OCI-LY1 (cell line): ENCODE data around the gene EEF1A1.
A peak's percentile ranks its signal among the peaks of the same experiment; 100 is the strongest.
"Not testable (repeated sequence)": the region's sequence is repeated elsewhere in the genome, so short reads cannot be mapped to it uniquely, and the experiment has no call there.

ENCODE experiments used
- H2AFZ ChIP-seq: fragments of 200-600 bp; sonication (generic), shearing (Covaris generic); 2 replicates; pipeline ENCODE4 v1.6.0; 2014; ENCODE audit warnings: antibody characterized with exemption, mild to moderate bottlenecking, low read length
- H3F3A ChIP-seq: fragments of 200-600 bp; sonication (generic), shearing (Covaris generic); 2 replicates; pipeline ENCODE4 v1.6.0; 2014; ENCODE audit warnings: mild to moderate bottlenecking, antibody characterized with exemption, low read length, moderate library complexity; ENCODE audit not compliant: insufficient read depth
- H3K27ac ChIP-seq: fragments of 200-600 bp; sonication (generic); 2 replicates; pipeline ENCODE4 v1.5.1; 2014; ENCODE audit warnings: low read length, mixed run types, mild to moderate bottlenecking, low read depth; ENCODE audit not compliant: poor library complexity, severe bottlenecking
- H3K27me3 ChIP-seq: fragments of 200-600 bp; sonication (generic); 2 replicates; pipeline ENCODE4 v1.6.0; 2014; ENCODE audit warnings: antibody characterized with exemption, mild to moderate bottlenecking, low read length, moderate library complexity; ENCODE audit not compliant: insufficient read depth
- H3K36me3 ChIP-seq: fragments of 200-600 bp; sonication (generic); 2 replicates; pipeline ENCODE4 v1.6.1; 2014; ENCODE audit warnings: mild to moderate bottlenecking, antibody characterized with exemption, low read length, moderate library complexity, mixed read lengths; ENCODE audit not compliant: insufficient read depth
- H3K4me1 ChIP-seq: fragments of 200-600 bp; sonication (generic); 2 replicates; pipeline ENCODE4 v1.5.1; 2014; ENCODE audit warnings: mild to moderate bottlenecking, low read length, moderate library complexity; ENCODE audit not compliant: insufficient read depth, severe bottlenecking
- H3K4me2 ChIP-seq: fragments of 200-600 bp; sonication (generic), shearing (Covaris generic); 2 replicates; pipeline ENCODE4 v1.6.1; 2014; ENCODE audit warnings: low read length
- H3K4me3 ChIP-seq: fragments of 200-600 bp; sonication (generic); 2 replicates; pipeline ENCODE4 v1.5.1; 2014; ENCODE audit warnings: low read length, low read depth, mild to moderate bottlenecking, mixed read lengths; ENCODE audit not compliant: poor library complexity, severe bottlenecking
- H3K79me2 ChIP-seq: fragments of 200-600 bp; shearing (Covaris generic); 2 replicates; pipeline ENCODE4 v1.6.1; 2016; ENCODE audit warnings: mixed run types, low read length, mixed read lengths; ENCODE audit not compliant: insufficient read depth
- H3K9ac ChIP-seq: fragments of 200-600 bp; sonication (generic), shearing (Covaris generic); 2 replicates; pipeline ENCODE4 v1.6.1; 2014; ENCODE audit warnings: mild to moderate bottlenecking, low read length, mixed read lengths
- H3K9me2 ChIP-seq: fragments of 200-600 bp; sonication (generic), shearing (Covaris generic); 2 replicates; pipeline ENCODE4 v1.6.1; 2014; ENCODE audit warnings: low read depth, mild to moderate bottlenecking, low read length, mixed read lengths
- H3K9me3 ChIP-seq: fragments of 200-600 bp; shearing (Covaris generic); 2 replicates; pipeline ENCODE4 v1.6.1; 2014; ENCODE audit warnings: low read length, mixed read lengths
- H4K20me1 ChIP-seq: fragments of 200-600 bp; sonication (generic), shearing (Covaris generic); 2 replicates; pipeline ENCODE4 v1.6.0; 2016; ENCODE audit warnings: mild to moderate bottlenecking, low read length; ENCODE audit not compliant: insufficient read depth
- EZH2 ChIP-seq: fragments of 200-600 bp; sonication (generic), shearing (Covaris generic); IDR thresholded peaks from 2 replicates; pipeline ENCODE4 v1.8.0; 2017; ENCODE audit warnings: borderline replicate concordance, mixed run types, mild to moderate bottlenecking, antibody characterized with exemption, low read length, moderate library complexity, mixed read lengths
- TF ChIP-seq, protein P1 (sequence below): fragments of 200-600 bp; sonication (generic), shearing (Covaris generic); IDR thresholded peaks from 2 replicates; pipeline ENCODE4 v1.5.1; 2017; ENCODE audit warnings: mild to moderate bottlenecking, antibody characterized with exemption, low read length, moderate library complexity, mixed read lengths

Gene EEF1A1

DNA sequence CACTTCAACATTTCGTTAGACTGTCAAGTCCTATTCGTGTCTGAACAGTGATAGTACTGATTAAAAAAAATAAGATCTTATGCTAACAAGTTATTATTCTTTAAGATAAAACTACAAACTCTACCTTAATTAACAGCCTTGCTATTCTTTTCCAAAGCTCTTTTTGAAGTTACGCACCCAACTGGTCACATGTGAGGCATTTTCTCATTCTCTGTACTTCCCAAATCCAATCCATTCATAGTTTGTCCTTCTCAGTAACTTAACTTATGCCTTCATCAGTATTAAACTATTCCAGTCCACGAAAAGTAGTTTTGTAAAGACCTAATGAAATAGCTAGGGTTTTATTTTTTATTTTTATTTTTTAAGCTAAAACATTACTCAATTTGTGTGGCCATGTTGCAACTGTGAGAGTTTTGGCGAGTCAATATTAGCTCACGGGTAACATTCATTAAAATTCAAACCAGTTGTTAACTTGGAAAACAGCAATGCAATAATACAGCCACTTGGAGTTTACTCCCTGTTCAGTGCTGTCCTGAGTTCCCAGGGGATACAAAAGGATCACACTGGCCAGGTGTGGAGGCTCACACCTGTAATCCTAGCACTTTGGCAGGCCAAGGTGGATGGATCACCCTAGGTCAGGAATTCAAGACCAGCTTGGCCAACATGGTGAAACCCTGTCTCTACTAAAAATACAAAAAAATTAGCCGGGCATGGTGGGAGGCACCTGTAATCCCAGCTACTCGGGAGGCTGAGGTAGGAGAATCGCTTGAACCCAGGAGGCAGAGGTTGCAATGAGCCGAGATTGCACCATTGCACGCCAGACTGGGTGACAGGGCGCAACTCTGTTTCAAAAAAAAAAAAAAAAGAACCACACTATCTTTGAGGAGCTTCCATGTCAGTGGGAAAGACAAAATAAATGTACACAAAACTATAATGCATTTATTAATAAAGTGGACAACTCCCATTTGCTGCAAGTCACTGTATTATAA, 27.9 kb upstream of the EEF1A1 start:
- Histone ChIP-seq H3K4me2 (no peak overlapping the region), H4K20me1 (no peaks in the 10 kb centered on the region), H3K4me1 (no peaks in the 10 kb centered on the region), H3K9me3 (no peaks in the 10 kb centered on the region), H3K79me2 (no peaks in the 10 kb centered on the region), H3K36me3 (no peaks in the 10 kb centered on the region), H3K27ac (no peak overlapping the region), H3K9me2 (no peaks in the 10 kb centered on the region), H3K4me3 (no peak overlapping the region), H3K9ac (no peak overlapping the region), H3K27me3 (no peaks in the 10 kb centered on the region), H2AFZ (no peak overlapping the region), H3F3A (no peaks in the 10 kb centered on the region)
- no peak for TF ChIP-seq EZH2
- TF ChIP-seq, protein P1, sequence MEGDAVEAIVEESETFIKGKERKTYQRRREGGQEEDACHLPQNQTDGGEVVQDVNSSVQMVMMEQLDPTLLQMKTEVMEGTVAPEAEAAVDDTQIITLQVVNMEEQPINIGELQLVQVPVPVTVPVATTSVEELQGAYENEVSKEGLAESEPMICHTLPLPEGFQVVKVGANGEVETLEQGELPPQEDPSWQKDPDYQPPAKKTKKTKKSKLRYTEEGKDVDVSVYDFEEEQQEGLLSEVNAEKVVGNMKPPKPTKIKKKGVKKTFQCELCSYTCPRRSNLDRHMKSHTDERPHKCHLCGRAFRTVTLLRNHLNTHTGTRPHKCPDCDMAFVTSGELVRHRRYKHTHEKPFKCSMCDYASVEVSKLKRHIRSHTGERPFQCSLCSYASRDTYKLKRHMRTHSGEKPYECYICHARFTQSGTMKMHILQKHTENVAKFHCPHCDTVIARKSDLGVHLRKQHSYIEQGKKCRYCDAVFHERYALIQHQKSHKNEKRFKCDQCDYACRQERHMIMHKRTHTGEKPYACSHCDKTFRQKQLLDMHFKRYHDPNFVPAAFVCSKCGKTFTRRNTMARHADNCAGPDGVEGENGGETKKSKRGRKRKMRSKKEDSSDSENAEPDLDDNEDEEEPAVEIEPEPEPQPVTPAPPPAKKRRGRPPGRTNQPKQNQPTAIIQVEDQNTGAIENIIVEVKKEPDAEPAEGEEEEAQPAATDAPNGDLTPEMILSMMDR = peak; percentile 24; the same call in 1 of the 2 replicates

- no peaks in the 10 kb centered on the region for H3K4me1 ChIP-seq
- H4K20me1 ChIP-seq = no peaks in the 10 kb centered on the region
- no peaks in the 10 kb centered on the region for H3F3A ChIP-seq
- H3K4me3 ChIP-seq = no peak overlapping the region
- H3K27me3 ChIP-seq = no peaks in the 10 kb centered on the region
- H3K4me2 ChIP-seq = no peak overlapping the region
- no peak overlapping the region for H3K27ac ChIP-seq
- H3K36me3 ChIP-seq = no peaks in the 10 kb centered on the region
- no peak for TF ChIP-seq EZH2
- TF ChIP-seq, protein P1 = no peak
- no peaks in the 10 kb centered on the region for H3K9me2 ChIP-seq
- H3K9me3 ChIP-seq = no peaks in the 10 kb centered on the region
- H2AFZ ChIP-seq = no peak overlapping the region
- no peaks in the 10 kb centered on the region for H3K79me2 ChIP-seq
- H3K9ac ChIP-seq = no peak overlapping the region
These were observed 26.2 kb upstream of the EEF1A1 start for GRCh38 chr6:73547036-73547435.

GRCh38 chr6:73542891-73543290, 22.1 kb upstream of the EEF1A1 start:
- no peak overlapping the region for H3K4me3 ChIP-seq
- H2AFZ ChIP-seq = no peak overlapping the region
- no peak overlapping the region for H3K27ac ChIP-seq
- H4K20me1 ChIP-seq = no peaks in the 10 kb centered on the region
- no peaks in the 10 kb centered on the region for H3K27me3 ChIP-seq
- no peaks in the 10 kb centered on the region for H3K9me3 ChIP-seq
- no peaks in the 10 kb centered on the region for H3K9me2 ChIP-seq
- no peaks in the 10 kb centered on the region for H3K36me3 ChIP-seq
- no peaks in the 10 kb centered on the region for H3K79me2 ChIP-seq
- no peak overlapping the region for H3K9ac ChIP-seq
- H3K4me1 ChIP-seq = peaks cover 5% of the 10 kb centered on the region
- no peak overlapping the region for H3K4me2 ChIP-seq
- no peaks in the 10 kb centered on the region for H3F3A ChIP-seq
- no peak for TF ChIP-seq EZH2
- TF ChIP-seq, protein P1 = no peak

DNA sequence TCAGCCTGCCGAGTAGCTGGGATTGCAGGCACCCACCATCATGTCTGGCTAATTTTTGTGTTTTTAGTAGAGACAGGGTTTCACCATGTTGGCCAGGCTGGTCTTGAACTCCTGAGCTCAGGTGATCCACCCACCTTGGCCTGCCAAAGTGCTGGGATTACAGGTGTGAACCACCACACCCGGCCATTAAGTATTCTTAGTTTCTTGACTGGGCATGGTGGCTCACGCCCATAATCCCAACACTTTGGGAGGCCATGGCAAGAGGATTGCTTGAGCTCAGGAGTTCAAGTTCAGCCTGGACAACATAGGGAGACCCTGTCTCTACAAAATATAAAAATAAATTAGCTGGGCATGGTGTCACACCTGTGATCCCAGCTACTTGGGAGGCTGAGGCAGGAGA, 21.6 kb upstream of the EEF1A1 start:
- H4K20me1 ChIP-seq, H3K4me3 ChIP-seq, H3K9me2 ChIP-seq, H2AFZ ChIP-seq, H3K27me3 ChIP-seq, H3K9ac ChIP-seq, H3F3A ChIP-seq, H3K36me3 ChIP-seq, H3K27ac ChIP-seq, H3K9me3 ChIP-seq, H3K79me2 ChIP-seq, H3K4me2 ChIP-seq, H3K4me1 ChIP-seq: not testable (repeated sequence)
